ENCODE data around the gene MAP3K2.

MAP3K2 gene

DNA sequence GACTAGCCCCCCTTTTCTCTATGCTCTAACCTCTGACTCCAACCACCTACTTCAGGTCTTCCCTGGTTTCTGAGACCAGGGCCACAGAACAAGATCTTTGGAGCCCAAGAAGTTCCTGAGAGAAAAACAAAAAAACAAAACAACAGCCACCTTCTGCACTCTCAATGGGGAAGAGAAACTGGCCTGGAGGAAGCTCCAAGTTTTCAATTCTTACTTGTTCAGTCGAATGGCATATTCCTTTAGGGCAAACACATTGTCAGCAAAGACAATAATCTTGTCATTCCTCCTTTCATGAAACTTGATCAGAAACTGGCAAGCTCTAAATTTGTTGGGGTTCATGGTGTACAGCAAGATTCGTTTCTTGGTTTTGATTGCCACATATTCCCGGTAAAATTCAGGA is 108.8 kb downstream of the MAP3K2 start:
- DNase-seq: no peak
- in situ Hi-C loops (cut with HindIII; ENCODE audit: low pct_ligation_motif_present, low pct_unique_long_range_greater_than_20kb, low sequenced_read_pairs): no loop called here

DNA sequence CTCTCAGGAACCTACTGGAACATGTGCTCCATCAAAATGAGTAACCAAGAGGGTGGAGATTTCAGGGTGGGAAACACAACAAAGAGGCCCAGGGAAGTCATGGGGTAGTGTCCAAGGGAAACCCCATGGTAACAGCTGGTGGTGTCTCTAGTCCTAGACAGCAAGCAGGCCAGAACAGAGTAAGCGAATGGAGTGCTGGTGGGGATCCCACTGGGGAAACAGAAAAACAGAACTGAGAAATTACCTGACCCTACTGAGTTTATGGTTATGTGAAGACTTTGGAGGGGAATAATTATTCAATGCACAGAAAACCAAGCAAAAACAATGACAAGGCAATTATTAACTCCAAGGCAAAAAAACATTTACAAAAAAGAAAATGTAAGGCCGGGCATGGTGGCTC is 110.7 kb downstream of the MAP3K2 start:
- no peak for DNase-seq
- in situ Hi-C loops (cut with HindIII; ENCODE audit: low pct_ligation_motif_present, low pct_unique_long_range_greater_than_20kb, low sequenced_read_pairs): no loop called here

DNA sequence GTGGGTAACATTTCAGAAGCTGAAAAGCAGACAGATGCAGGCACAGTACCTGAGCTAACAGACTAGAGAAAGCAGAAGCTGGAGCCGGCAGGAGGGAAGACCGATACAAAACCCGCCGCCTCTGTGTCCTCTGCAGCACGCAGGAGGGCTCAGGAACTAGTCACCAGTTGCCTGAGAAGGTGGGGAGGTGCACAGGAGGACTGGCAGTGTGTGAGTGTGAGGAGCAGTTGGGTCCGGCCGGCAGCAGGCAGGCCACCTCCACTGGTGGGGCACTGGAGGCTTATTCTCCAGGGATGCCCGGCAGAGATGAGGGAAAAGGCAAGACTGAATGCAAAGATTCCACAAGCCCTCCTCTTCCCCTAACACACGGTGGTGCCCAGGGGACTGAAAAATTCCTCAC is 112.0 kb downstream of the MAP3K2 start:
- no peak for DNase-seq
- in situ Hi-C loops (cut with HindIII; ENCODE audit: low pct_ligation_motif_present, low pct_unique_long_range_greater_than_20kb, low sequenced_read_pairs): no loop called here

DNA sequence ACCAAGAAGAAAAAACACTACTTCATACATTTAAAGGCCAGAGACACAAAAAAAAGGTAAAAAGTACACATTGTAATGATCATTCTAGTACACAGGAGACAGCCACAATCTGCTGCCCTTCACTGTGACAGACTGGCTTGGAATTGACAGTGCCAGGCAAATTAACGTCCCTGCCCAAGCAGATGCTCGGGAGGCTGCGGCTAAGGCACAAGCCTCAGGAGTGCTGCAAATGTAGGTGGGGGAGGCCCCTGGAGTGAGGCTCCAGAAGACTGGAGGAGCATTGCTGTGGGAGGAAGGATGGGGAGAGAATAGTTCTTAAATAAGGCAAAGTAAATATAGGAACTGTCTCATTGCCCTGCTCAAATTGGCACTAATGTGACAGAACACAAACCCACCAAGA is 112.4 kb downstream of the MAP3K2 start:
- no peak for DNase-seq
- in situ Hi-C loops (cut with HindIII; ENCODE audit: low pct_ligation_motif_present, low pct_unique_long_range_greater_than_20kb, low sequenced_read_pairs): no loop called here

- in situ Hi-C loops (cut with HindIII; ENCODE audit: low pct_ligation_motif_present, low pct_unique_long_range_greater_than_20kb, low sequenced_read_pairs): no loop called here
- no peak for DNase-seq
Measured at GRCh38 chr2:127270663-127271062, 117.1 kb downstream of the MAP3K2 start.

- no peak for DNase-seq
- in situ Hi-C loops (cut with HindIII; ENCODE audit: low pct_ligation_motif_present, low pct_unique_long_range_greater_than_20kb, low sequenced_read_pairs): no loop called here
Measured at GRCh38 chr2:127261804-127262406, 125.9 kb downstream of the MAP3K2 start.

- DNase-seq: no peak
- in situ Hi-C loops (cut with HindIII; ENCODE audit: low pct_ligation_motif_present, low pct_unique_long_range_greater_than_20kb, low sequenced_read_pairs): no loop called here
Measured at GRCh38 chr2:127259355-127259754, 128.4 kb downstream of the MAP3K2 start.

- in situ Hi-C loops (cut with HindIII; ENCODE audit: low pct_ligation_motif_present, low pct_unique_long_range_greater_than_20kb, low sequenced_read_pairs): no loop called here
- no peak for DNase-seq
Measured at GRCh38 chr2:127256866-127257265, 130.9 kb downstream of the MAP3K2 start.

DNA sequence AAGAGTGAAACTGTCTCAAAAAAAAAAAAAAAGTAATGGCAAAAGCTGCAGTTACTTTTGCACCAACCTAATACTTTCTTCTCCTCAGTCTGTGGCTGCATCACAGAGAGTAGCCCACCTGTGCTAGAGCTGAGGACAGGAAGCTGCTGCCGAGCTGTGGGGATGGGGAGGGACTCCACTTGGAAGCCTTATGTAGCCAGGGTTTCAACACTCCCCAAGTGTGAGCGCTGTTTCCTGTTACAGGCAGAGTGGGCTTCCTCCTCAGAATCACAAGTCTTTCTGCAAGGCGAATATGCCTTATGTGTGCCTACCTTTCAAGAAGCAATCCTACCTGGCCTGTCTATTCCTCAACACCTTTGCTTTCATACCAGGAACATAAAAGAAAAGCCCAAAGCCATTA is 131.4 kb downstream of the MAP3K2 start:
- in situ Hi-C loops (cut with HindIII; ENCODE audit: low pct_ligation_motif_present, low pct_unique_long_range_greater_than_20kb, low sequenced_read_pairs): no loop called here
- no peak for DNase-seq

DNA sequence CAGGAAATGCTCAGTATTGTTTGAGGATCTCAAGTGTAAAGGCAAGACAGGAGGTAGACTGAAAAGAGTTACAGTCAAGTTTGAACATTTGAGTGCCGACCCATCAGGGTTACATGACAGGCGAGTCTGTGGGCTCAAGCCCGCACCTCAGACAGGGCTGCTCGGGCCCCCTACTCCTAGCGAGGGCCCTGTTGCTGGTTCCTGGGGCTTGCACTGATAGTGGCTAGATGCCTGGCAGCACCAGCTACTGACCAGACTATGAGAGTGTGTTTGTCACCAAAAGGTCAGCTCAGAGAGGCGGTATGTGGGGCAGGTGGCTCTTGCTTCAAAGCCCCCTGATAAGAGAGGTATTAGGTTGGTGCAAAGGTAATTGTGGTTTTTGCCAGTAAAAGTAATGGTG is 132.1 kb downstream of the MAP3K2 start:
- no peak for DNase-seq
- in situ Hi-C loops (cut with HindIII; ENCODE audit: low pct_ligation_motif_present, low pct_unique_long_range_greater_than_20kb, low sequenced_read_pairs): no loop called here

DNA sequence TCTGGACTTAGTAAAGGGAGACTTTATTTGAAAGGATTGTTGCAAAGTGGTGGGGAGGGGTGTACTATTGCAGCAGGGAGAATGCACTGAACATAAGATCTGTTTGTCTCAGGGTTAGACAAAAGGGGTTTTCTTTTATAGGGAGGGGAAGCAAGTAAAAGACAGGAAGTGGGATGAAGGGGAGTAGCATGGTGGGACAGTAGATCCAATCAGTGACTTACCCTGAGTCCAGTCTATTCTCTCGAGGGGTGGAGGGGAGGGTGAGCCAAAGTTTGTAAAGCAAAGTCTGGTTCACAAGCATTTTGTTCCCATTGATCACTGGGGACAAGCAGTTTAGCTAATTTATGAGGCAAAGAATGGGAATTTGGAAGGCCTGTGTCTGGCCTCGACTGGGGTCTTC is 132.6 kb downstream of the MAP3K2 start:
- in situ Hi-C loops (cut with HindIII; ENCODE audit: low pct_ligation_motif_present, low pct_unique_long_range_greater_than_20kb, low sequenced_read_pairs): no loop called here
- no peak for DNase-seq

GRCh38 chr2:127254386-127254981 is 133.3 kb downstream of the MAP3K2 start:
- in situ Hi-C loops (cut with HindIII; ENCODE audit: low pct_ligation_motif_present, low pct_unique_long_range_greater_than_20kb, low sequenced_read_pairs): no loop called here
- DNase-seq: no peak

Data from ACHN (cell line).